Large intestine (tissue), 3 donors: ENCODE results near the gene MCOLN2. TPM values are rescaled to one million over a fixed set of nuclear protein-coding genes. Genes with fewer than 3 reads are reported as not detected.
"Not testable (repeated sequence)": the region's sequence is repeated elsewhere in the genome, so short reads cannot be mapped to it uniquely, and the experiment has no call there.

ENCODE experiments used
- DNase-seq, 2 donors: peaks; one replicate each; pipeline versions ENCODE4 v3.0.0 to v3.0.0-alpha.2; 2013
- H3K27ac ChIP-seq: one replicate; pipeline ENCODE4 v1.5.1; 2013; ENCODE audit warnings: low read length
- H3K27me3 ChIP-seq: 2 replicates; pipeline ENCODE4 v1.6.1; 2013; ENCODE audit warnings: low read length; ENCODE audit not compliant: control insufficient read depth, insufficient read depth
- H3K36me3 ChIP-seq: 2 replicates; pipeline ENCODE4 v1.6.1; 2013; ENCODE audit warnings: low read length; ENCODE audit not compliant: control insufficient read depth, insufficient read depth
- H3K4me1 ChIP-seq: one replicate; pipeline ENCODE4 v1.6.1; 2013; ENCODE audit warnings: low read length; ENCODE audit not compliant: control insufficient read depth, insufficient read depth
- H3K4me3 ChIP-seq: one replicate; pipeline ENCODE4 v1.5.1; 2013; ENCODE audit warnings: low read length
- H3K9me3 ChIP-seq: one replicate; pipeline ENCODE4 v1.6.1; 2013; ENCODE audit warnings: mild to moderate bottlenecking, low read depth, low read length, moderate library complexity; ENCODE audit not compliant: control insufficient read depth
- WGBS: methylation state at CpG from one replicate; pipeline ENCODE4 v1.1.5; 2013; ENCODE audit warnings: low lambda C conversion rate; ENCODE audit not compliant: insufficient coverage; 5-methylcytosine and 5-hydroxymethylcytosine counted together
- polyA plus RNA-seq: library from polyadenylated mRNA; unstranded; fragments of 120-200 nt; gene quantifications from one replicate; pipeline ENCODE4 v1.2.1, GENCODE V29; 2013

Gene MCOLN2
- polyA plus RNA-seq, 1 donor, result 3.2 TPM

GRCh38 chr1:84928979-84929378, 67.9 kb downstream of the MCOLN2 start:
- Histone ChIP-seq H3K4me1 (peaks cover 5% of the 10 kb centered on the region), H3K36me3 (no peaks in the 10 kb centered on the region), H3K27ac (no peak overlapping the region), H3K4me3 (no peak overlapping the region), H3K9me3 (no peaks in the 10 kb centered on the region), H3K27me3 (no peaks in the 10 kb centered on the region)
- 60% methylated on average over 1 of the region's 4 CpGs for WGBS
- DNase-seq, result no peak

GRCh38 chr1:84923317-84923716, 73.6 kb downstream of the MCOLN2 start:
- Histone ChIP-seq H3K27me3 (no peaks in the 10 kb centered on the region), H3K4me1 (peaks cover 15% of the 10 kb centered on the region), H3K4me3 (no peak overlapping the region), H3K27ac (no peak overlapping the region), H3K9me3 (no peaks in the 10 kb centered on the region), H3K36me3 (no peaks in the 10 kb centered on the region)
- no peak for DNase-seq
- WGBS, result no CpG with 5 or more reads among the region's 3 CpGs

- H3K4me3 ChIP-seq, result no peak overlapping the region
- DNase-seq, result no peak
- no CpG with 5 or more reads among the region's 1 CpG for WGBS
- no peak overlapping the region for H3K27ac ChIP-seq
- H3K9me3 ChIP-seq, result no peaks in the 10 kb centered on the region
- H3K36me3 ChIP-seq, result no peaks in the 10 kb centered on the region
- peaks cover 15% of the 10 kb centered on the region for H3K4me1 ChIP-seq
- H3K27me3 ChIP-seq, result no peaks in the 10 kb centered on the region
Observed at GRCh38 chr1:84920159-84920558, 76.8 kb downstream of the MCOLN2 start.

- Histone ChIP-seq H3K27ac (no peak overlapping the region), H3K9me3 (no peaks in the 10 kb centered on the region), H3K36me3 (no peaks in the 10 kb centered on the region), H3K4me3 (no peak overlapping the region), H3K4me1 (peaks cover 18% of the 10 kb centered on the region), H3K27me3 (no peaks in the 10 kb centered on the region)
- DNase-seq, result peak in 1 of 2 donors; percentile 42
- WGBS, result 35% methylated on average over 2 of the region's 4 CpGs
Observed at GRCh38 chr1:84919461-84919970, 77.4 kb downstream of the MCOLN2 start.

- no peak for DNase-seq
Observed at GRCh38 chr1:84918726-84919336, 78.1 kb downstream of the MCOLN2 start.

GRCh38 chr1:84916897-84917296, 80.0 kb downstream of the MCOLN2 start:
- H3K36me3 ChIP-seq, result no peaks in the 10 kb centered on the region
- no peak overlapping the region for H3K4me3 ChIP-seq
- no peak for DNase-seq
- H3K9me3 ChIP-seq, result no peaks in the 10 kb centered on the region
- peaks cover 29% of the 10 kb centered on the region for H3K4me1 ChIP-seq
- no CpG with 5 or more reads among the region's 4 CpGs for WGBS
- H3K27ac ChIP-seq, result no peak overlapping the region
- no peaks in the 10 kb centered on the region for H3K27me3 ChIP-seq

More at GRCh38 chr1:84918726-84919336, 78.1 kb downstream of the MCOLN2 start:
- H3K9me3 ChIP-seq, result no peaks in the 10 kb centered on the region
- no peak overlapping the region for H3K4me3 ChIP-seq
- H3K4me1 ChIP-seq, result peaks cover 23% of the 10 kb centered on the region
- no peaks in the 10 kb centered on the region for H3K27me3 ChIP-seq
- H3K27ac ChIP-seq, result no peak overlapping the region
- no peaks in the 10 kb centered on the region for H3K36me3 ChIP-seq
- no CpG with 5 or more reads among the region's 5 CpGs for WGBS

GRCh38 chr1:84913555-84913892, 83.4 kb downstream of the MCOLN2 start:
- peak; percentile 78 to 90 for DNase-seq

GRCh38 chr1:84912726-84913554, 84.0 kb downstream of the MCOLN2 start:
- Histone ChIP-seq H3K4me1 (peaks cover 14% of the 10 kb centered on the region), H3K9me3 (no peaks in the 10 kb centered on the region), H3K36me3 (no peaks in the 10 kb centered on the region), H3K4me3 (no peak overlapping the region), H3K27ac (peak overlapping the region; percentile 67), H3K27me3 (no peaks in the 10 kb centered on the region)
- DNase-seq, result peak in 1 of 2 donors; percentile 41
- WGBS, result 0% methylated on average over 1 of the region's 3 CpGs

More at GRCh38 chr1:84913555-84913892, 83.4 kb downstream of the MCOLN2 start:
- Histone ChIP-seq H3K27me3 (no peaks in the 10 kb centered on the region), H3K27ac (peak overlapping the region; percentile 67), H3K36me3 (no peaks in the 10 kb centered on the region), H3K4me1 (peaks cover 14% of the 10 kb centered on the region), H3K9me3 (no peaks in the 10 kb centered on the region), H3K4me3 (no peak overlapping the region)
- 33% methylated on average over 1 of the region's 4 CpGs for WGBS

- H3K36me3 ChIP-seq, H3K9me3 ChIP-seq, H3K27me3 ChIP-seq, H3K4me1 ChIP-seq, H3K27ac ChIP-seq, DNase-seq, H3K4me3 ChIP-seq: not testable (repeated sequence)
- 80% methylated on average over 1 of the region's 4 CpGs for WGBS
Observed at GRCh38 chr1:84908746-84909464, 88.0 kb downstream of the MCOLN2 start.

GRCh38 chr1:84907095-84907827, 89.7 kb downstream of the MCOLN2 start:
- H3K36me3 ChIP-seq, result no peaks in the 10 kb centered on the region
- WGBS, result 100% methylated on average over 1 of the region's 6 CpGs
- H3K9me3 ChIP-seq, result no peaks in the 10 kb centered on the region
- no peaks in the 10 kb centered on the region for H3K27me3 ChIP-seq
- H3K27ac ChIP-seq, result no peak overlapping the region
- DNase-seq, result no peak
- no peak overlapping the region for H3K4me3 ChIP-seq
- no peaks in the 10 kb centered on the region for H3K4me1 ChIP-seq
